Stimulated activated CD8-positive, alpha-beta memory T cell treated with anti-CD3 and anti-CD28 coated beads, Interleukin-2, amount 100 ng/mL, for 48 hours (primary cell): Measurements from ENCODE around the gene SUCLG2.
"Not testable (repeated sequence)": the region's sequence is repeated elsewhere in the genome, so short reads cannot be mapped to it uniquely, and the experiment has no call there.

Experiments used
- DNase-seq, 2 donors: peaks; one replicate each; pipeline ENCODE4 v3.0.0-alpha.2; 2020; ENCODE audit warnings: low read depth in 2 of 2

The SUCLG2 gene

DNA sequence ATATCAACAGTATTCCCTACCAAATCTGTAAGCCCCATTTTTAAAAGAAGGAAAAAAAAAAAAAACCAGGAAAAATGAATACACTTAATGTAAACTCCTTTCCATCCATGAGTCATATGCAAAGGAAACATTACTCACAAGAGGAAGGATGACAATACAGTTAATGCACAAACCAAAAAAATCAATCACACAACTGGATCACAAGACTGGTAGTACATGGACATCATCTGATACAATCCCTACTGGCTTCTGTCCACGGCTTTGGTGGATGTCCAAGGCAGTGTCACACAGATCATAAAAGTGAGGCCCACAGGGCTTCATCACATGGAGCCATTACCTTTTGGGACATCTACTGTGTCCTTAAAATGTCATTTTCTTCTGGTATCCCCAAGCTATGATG is 44.0 kb downstream of the SUCLG2 start:
- no peak for DNase-seq

DNA sequence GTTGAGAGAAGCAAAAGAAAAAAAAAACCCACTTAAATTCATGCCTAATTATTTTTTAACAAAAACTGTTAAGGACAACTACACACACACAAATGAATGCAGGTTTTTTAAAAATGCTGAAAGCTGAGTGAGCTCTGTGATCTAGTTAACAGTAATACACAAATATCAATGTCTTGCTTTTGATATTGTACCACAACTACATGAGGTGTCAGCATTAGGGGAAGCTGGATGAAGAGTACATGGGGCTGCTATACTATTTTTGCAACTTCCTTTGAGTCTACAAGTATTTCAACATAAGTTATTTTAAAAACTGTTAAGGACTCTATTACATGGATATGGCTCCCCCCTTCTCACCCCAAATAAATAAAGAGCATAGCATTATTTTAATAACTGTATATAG is 44.7 kb downstream of the SUCLG2 start:
- no peak for DNase-seq

DNA sequence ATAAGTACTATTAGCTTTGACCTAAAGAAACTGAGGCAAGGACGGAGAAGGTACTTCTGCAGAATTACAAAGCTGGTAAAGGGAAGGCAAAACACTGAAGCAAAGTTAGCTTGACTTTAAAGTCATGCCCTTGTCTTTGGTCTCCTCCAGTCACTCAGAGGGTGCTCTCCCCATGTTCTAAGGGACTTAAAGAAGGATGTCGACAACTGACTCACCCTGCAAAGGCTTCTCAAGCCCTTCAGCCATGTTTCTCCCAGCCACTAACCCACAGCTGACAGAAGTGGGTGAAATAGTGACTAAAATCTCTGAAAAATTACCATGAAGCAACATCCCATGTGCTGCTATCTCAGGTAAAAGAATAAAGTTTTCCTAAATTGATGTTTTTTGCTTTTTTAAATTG is 46.4 kb downstream of the SUCLG2 start:
- no peak for DNase-seq

DNA sequence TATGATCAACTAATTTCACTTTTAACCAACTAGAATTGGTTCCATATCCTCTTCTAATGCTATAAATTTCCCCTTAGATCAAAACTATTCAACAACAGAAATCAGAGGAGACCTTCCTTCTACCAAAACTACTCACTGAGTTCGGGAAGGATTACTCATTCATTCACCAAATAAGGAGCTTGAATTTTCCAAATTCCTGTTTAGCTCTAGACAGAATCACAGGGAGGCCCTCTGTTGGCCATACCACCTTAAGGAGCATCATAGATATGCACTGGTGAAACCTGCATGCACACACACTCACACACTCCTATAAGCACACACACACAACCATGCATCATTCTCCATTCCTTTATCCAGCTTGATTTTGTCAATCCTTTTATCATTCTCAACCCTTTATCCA is 49.0 kb downstream of the SUCLG2 start:
- DNase-seq, result no peak

DNA sequence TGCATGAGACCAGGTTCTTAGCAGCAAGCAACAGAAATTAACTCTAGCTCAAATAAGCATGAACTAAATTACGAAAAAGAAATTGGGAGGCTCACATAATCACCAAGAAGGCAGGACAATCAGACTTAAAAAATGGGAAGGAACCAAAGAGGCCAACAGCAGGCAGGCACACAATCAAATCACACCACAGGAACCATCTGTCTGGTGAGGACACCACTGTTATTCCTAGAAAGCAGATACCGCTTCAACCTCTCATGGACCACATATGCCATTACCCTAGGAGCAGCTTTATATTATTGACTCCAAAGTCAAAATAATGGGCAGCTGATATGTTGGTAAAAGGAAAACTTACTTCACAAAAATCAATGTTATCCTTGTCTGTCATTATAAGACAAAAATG is 51.6 kb downstream of the SUCLG2 start:
- no peak for DNase-seq

DNA sequence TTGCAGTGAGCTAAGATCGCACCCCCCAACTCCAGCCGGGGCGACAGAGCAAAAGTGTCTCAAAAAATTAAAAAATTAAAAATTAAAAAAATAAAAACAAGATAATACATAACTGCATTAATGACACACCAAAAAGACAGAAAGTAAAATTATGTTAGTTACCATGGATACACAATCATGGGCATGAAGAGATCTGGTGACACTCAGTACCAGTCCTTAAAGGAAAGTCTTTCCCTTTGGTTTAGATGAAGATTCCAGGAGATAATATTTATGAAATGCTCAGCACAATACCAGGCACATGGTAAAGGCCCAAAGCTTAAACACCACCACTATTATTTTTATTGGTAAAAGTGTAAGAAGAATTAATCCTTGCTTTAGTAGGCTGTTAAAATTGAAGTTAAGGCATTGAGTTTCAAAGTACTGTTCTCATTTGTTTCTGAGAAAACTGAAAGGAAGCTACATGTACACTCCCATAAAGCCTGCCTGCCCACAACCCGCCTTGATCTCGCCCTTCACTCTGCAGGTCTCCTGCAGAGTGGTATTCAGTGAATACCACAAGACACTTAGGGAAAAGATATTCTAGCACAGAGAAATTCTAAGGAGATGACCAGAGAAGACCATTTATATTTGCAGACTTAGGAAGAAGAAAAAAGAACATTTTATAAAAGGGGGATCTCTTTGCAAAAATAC is 52.3 kb downstream of the SUCLG2 start:
- DNase-seq, result no peak

DNA sequence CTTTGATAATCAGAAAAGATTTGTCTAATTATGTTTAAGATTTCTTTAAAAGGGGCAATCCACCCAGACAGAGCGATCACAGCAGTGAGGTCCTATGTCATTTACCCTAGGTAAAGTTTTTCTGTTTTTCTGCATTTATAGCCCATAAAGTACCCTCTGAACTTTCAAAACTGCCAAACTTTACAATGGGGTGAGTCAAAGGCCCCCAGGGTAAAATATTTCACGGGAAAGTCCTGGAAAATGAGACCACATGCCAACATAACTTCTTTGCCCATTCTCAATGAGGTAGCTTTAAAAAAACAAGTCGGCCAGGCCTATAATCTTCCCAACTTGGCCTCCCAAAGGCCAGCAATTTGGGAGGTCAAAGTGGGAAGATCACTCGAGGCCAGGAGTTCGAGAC is 53.0 kb downstream of the SUCLG2 start:
- DNase-seq, result no peak

DNA sequence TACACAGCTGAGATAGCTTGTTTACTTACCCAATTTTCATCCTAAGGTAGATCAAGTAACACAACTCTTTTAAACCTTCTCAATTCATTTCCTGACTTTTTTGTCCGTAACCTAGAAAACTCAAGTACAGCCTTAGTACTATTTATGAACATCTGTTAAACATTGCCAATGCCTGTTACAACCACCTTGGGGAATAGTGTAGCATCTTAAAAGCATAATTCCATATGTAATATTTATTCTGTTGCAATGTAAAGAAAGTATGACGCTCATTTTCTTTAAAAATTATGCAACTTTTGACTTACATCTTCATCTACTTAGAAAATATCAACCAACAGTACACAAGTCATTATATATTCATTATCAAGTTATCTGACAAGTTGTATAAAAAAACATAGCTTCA is 54.6 kb downstream of the SUCLG2 start:
- DNase-seq, result no peak

DNA sequence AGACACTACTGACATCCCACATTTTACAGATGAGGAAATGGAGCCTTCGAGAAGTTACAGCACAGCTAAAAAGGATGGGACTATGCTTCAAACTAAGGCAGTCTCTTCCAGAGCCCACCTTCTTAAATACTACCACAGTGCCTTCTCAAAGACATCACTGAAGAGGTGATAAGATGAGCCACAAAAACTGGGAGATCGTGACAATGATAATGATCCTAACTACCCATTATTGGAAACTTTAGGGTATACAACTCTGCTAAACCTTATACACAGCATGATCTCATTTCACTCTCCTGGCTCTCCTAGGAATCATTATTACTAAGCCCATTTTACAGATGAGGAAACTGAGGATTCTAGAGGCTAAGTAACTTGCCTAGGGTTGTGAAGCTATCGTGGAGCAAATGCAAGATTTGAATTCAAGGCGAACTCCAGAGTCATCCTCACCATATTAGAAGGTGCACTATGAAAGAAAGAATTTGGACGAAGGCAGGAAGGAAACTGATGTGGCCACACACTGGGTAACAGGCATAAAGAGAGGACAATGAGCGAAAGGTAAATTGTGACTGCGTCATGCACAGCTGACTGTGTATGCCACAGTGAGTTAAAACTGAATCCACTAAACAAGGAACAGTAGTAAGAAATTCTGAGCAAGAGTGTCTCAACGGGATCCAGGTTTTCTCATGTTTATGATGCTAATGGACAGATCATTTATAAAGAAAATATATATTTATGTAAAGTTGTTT is 55.4 kb downstream of the SUCLG2 start:
- no peak for DNase-seq

DNA sequence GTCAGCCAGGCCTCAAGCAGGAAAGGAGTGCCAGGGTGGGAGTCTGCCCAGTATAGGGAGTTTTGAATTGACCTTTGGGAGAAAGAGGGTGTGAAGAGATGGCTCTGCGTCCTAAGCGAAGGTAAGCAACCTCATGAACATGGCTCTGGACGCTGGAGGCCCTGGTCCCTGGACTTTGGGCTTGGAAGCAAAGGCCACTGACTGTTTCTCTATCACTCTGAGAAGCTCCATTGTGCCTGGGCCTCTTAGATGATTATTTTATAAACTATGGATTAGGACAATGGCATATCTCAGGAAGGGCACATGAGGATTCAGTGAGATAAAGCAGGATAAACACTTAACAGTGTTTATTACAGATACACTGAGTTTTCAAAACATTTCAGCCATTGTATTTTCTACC is 59.0 kb downstream of the SUCLG2 start:
- DNase-seq, result no peak

DNA sequence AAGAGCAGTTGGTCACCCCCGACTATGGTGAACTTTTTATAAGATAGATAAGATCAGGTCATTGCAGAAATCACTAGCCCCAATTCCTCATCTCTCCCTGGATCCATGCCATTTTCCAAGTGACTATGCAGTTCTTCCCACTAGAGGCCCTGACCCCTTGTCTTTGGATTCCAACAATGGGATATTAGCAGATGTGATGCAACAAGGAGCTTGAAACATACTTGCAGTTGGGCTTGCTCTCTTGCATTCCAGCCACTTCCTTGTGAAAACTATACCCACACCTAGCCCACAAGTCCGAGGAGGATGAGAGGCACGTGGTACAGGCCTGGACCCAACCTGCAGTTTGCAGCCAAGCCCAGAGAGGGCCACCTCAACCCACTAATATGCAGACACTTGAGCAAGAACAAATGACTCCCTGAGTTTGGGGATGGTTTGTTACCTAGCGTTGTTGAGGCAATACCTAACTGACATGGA is 60.6 kb downstream of the SUCLG2 start:
- no peak for DNase-seq

DNA sequence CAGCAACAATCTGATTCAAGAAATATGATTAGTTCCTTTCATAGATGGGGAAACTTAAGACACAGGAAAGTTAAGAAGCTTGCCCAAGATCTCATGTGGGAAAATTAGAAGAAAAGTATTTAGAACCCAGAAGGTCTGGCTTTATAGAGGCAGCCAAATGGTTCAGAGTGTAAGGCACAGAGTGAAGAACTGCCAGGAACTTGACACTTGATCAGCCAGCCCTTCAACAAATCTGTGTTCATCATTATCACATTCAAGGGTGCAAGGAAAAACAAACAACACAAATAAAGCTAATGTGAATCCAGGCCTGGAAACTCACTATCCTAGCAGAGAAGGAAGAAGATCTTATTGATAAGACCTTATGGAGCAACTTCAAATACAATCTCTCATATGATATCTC is 62.4 kb downstream of the SUCLG2 start:
- no peak for DNase-seq

DNA sequence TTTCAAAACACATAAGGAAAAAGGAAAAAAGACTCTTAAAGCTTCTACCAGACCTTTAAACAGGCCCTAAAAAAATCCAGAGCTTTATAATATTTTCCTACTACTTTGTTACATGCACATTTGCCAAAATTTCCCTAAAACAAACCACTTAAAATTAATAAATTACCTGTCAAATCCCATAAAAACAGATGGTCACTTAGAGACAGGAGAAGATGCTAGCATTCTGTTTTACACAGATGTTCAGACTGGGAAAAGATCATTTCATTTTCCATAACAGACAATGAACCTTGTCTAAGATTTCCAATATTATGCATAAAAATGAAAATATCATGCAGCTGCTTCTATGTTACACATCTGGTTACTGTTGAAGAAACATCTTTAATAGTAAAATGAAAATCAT is 66.6 kb downstream of the SUCLG2 start:
- no peak for DNase-seq

DNA sequence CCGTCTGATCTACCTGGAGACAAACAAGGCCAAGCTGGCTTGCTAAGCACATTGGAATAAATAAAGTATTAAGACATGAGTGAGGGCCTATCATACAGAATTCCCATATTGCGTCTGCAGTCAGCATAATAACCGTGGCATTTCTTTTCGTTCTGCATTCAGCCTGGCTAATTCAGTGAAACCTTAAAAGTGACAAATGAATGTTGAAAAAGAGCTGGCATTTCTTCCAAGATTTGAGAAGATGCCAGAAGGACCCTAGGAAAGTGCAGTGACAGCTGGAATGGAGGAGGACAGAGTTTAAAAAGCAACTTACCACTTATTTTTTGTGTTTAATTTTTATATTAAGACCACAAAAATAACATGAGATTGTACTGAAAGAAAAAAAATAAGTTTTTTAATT is 67.1 kb downstream of the SUCLG2 start:
- DNase-seq, result no peak

DNA sequence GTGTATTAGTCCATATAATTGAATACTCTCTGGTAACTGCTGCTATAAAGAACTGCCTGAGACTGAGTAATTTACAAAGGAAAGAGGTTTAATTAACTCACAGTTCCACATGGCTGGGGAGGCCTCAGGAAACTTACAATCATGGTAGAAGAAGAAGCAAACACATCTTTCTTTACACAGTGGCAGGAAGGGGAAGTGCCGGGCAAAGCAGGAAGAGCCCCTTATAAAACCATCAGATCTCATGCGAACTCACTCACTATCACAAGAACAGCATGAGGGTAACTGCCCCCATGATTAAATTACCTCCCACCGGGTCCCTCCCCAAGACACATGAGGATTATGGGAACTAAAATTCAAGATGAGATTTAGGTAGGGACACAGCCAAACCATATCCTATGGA is 69.8 kb downstream of the SUCLG2 start:
- not testable (repeated sequence) for DNase-seq

DNA sequence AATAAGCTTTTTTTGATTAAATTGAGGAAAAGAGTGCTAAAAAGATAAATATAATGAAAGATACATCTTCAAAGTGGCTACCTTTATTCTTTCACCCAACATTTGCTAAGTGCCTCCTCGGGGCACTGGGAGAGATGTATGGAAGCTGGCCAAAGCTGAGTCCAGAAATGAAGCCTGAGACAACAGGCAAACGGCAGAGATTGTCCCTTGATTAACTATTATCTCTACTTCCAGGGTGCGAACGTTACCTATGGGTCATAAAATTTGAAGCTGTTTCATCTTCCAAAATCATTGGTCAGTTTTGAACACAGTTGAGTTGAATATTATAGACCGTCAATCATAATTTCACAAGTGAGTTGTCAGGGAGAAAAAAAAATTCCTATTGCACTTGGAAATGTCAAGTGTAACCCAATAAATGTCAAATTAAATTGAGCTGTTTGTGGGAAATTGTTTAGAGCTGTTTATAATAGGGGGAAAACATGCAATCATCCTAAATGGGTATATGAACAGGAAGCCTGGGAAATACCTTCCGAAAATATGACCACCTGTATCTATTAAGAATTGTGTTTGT is 73.9 kb downstream of the SUCLG2 start:
- DNase-seq, result no peak

DNA sequence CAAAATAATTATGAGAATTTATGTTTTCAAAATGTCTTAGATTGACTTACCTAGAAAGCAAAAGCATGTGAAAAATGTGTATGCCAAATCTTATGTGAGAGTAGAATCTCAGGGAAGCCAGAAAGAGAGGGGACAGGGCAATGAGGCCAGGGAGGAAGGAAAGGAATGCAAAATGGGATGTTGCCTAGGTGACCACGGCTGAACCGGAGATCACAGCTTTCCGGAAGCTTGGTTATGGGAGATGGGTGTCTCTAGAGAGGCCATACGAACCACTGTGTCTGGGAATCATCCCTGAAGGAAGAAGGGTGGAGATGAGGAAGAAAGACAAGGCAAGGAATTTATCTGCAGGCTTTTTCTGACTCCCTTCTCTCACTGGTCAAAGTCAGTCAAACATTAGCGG is 76.0 kb downstream of the SUCLG2 start:
- no peak for DNase-seq

DNA sequence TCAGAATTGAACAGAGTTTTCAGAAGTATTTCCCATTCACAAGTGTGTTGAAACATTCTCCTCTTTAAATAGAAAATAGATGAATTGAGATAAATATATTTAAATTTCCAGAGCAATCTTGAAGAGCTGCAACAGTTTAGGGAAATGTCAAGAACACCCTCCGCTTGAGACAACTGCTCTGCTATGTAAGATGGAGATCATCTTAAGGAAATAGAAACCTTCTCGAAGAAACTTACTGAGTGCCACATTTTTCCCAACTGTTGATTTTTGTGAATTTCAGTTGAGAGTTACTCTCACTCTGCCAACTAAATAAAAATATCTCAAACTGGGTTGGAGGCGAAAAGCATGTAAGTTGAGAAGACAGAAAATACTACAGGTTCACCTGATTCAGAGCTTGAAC is 78.0 kb downstream of the SUCLG2 start:
- no peak for DNase-seq

DNA sequence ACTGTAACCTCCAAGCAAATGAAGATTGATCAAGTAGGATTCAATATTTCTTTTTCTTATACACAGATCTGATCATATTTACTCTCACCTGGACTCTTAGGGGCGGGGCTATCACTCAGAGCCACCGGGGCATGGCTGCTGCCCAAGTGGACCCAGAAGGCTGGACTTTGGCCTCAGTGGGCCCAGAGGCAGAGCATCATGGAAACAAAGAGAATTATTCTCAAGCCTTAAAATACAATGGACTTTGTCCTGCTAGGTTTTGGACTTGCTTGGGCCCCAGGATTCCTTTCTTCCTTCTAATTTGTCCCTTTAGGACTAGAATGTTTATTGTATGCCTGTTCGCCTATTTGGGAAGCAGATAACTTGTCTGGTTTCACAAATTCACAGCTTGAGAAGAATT is 85.1 kb downstream of the SUCLG2 start:
- DNase-seq, result no peak

DNA sequence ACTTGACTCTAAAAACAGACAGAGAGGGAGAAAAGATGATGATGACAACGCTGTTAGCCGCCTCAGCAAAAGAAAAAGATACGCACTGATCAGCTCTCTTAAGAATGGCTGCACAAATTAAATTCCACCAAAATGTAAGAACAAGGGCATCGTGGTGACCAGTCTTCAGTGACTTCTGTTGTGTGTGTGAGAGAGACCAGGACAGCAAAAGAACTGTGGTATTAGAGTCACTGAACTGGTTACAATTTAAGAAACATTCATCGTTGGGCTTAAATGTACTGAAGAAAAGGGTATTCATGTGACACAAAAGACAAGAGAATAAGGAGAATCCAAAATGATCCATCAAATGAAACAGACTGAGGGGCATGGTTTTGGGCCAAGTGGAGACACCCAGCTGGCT is 86.5 kb downstream of the SUCLG2 start:
- DNase-seq, result no peak

DNA sequence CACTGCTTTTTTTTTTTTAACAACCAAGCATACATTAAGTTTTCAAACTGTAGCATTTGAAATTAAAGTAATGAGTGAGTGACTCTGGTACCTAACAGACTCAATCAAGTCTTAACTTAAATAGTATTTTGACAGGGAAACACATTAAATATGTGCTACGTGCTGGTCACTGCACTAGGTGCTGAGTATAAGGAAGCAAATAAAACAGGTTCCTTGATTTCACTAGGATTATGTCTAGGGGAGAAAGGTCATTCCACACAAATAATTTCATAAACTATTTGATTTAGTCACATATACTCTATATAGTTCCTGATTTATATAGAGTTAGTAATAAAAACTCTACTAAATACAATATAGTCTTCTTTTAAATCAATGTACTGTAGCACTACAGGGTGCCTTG is 89.4 kb downstream of the SUCLG2 start:
- no peak for DNase-seq

DNA sequence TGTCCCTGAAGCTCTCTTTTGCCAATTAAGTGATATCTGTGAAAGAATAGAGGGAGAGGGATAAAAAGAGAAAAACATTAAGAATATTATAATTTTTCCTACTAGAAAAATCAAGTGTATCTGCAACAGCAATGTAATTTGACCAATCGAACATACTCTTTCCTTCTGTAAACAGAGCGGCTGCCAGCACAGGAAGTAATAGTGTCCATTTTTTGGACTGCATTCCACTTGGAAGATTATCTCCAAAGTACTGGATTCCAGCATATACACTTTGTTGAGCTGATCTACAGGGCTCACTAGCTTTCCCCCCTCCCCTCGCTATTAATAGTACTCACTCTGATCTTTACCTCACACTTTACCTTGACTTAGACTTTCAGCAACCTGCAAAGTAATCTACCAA is 90.4 kb downstream of the SUCLG2 start:
- DNase-seq, result no peak

DNA sequence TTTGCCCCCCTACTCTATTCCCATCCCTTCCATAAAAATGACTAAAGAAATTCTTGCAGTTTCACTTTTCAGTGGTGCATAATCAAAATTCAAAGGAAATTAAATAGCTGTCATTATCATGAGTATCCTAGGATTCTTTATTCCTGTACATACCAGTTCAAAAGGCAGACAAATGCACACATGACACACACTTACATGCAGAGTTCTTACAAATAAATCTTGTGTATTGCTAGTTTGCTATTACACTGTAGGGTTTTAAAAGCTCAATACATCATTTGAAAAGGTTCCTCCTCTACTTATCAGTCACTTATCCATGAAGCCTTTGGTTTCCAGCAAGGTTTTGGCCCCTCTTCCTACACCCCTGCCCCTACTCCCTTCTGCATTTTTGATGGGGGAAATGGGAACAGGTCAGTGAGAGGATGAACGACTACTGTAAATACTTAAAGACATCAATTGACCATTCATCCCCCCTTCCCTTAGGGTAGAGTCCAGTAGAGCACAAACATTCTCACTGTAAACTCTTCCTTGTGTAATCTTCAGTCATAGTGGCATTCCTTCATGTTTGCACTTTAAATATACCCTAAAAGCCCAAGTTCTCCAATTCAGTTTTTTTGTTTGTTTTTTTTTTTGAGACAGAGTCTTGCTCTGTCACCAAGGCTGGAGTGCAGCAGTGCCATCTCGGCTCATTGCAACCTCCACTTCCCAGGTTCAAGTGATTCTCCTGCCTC is 92.6 kb downstream of the SUCLG2 start:
- DNase-seq, result no peak
